K562 (cell line): Measurements from ENCODE around the gene EFNA2. TPM values are rescaled to one million over a fixed set of nuclear protein-coding genes. Genes with fewer than 3 reads are reported as not detected.

Source experiments
- ATF7 ChIP-seq: fragments of 450-650 bp; IDR thresholded peaks from 2 replicates; pipeline ENCODE4 v1.7.1; 2014; ENCODE audit warnings: mild to moderate bottlenecking, moderate library complexity
- CSDE1 ChIP-seq, 2 experiments: fragments of 450-650 bp; IDR thresholded peaks; 2 replicates each; pipeline ENCODE4 v1.6.1; 2016; ENCODE audit warnings: mild to moderate bottlenecking in 1 of 2
- FOS ChIP-seq: IDR thresholded peaks from 3 replicates; pipeline ENCODE4 v1.6.1; 2011; ENCODE audit not compliant: insufficient read length; ENCODE audit errors: extremely low read depth
- KDM5B ChIP-seq: fragments of 200-600 bp; sonication (generic); IDR thresholded peaks from 2 replicates; pipeline ENCODE4 v1.6.1; 2012; ENCODE audit warnings: low read depth, mild to moderate bottlenecking, moderate library complexity, low read length, control low read depth, inconsistent platforms; ENCODE audit not compliant: insufficient replicate concordance
- KLF1 ChIP-seq: fragments of 450-650 bp; IDR thresholded peaks from 2 replicates; pipeline ENCODE4 v1.6.1; 2016; ENCODE audit warnings: missing genetic modification characterization, missing compliant biosample characterization
- KLF16 ChIP-seq: IDR thresholded peaks from 2 replicates; pipeline ENCODE4 v1.6.1; 2016; ENCODE audit warnings: antibody characterized with exemption
- MAFF ChIP-seq: IDR thresholded peaks from 2 replicates; pipeline ENCODE4 v1.6.1; 2012; ENCODE audit warnings: low read length, improper control_type of control experiment
- MCM2 ChIP-seq: fragments of 450-650 bp; IDR thresholded peaks from 2 replicates; pipeline ENCODE4 v1.6.1; 2017; ENCODE audit warnings: low read depth, mild to moderate bottlenecking
- MECOM ChIP-seq: fragments of 250-450 bp; sonication (Bioruptor Pico); IDR thresholded peaks from 2 replicates; pipeline ENCODE4 v1.8.0; 2022; ENCODE audit warnings: inconsistent platforms
- MEF2D ChIP-seq: conservative IDR thresholded peaks from 2 replicates; pipeline ENCODE4 v1.6.1; 2016; ENCODE audit warnings: low read depth, missing genetic modification characterization, missing compliant biosample characterization
- NR2C2 ChIP-seq, 2 experiments: fragments of 200-800 bp in 1 of 2; sonication (Bioruptor generic) in 1 of 2; sonication (generic) in 1 of 2; formaldehyde crosslinking in 1 of 2; IDR thresholded peaks; 2 replicates each; pipeline versions ENCODE4 v1.6.1 to v1.8.0; 2016 to 2022; ENCODE audit warnings: mild to moderate bottlenecking in 1 of 2, missing compliant biosample characterization in 1 of 2, missing genetic modification characterization in 1 of 2, missing genetic modification reagents in 1 of 2
- PCBP2 ChIP-seq: fragments of 200-400 bp; formaldehyde crosslinking; IDR thresholded peaks from 2 replicates; pipeline ENCODE4 v1.6.1; 2018; ENCODE audit warnings: low read length, low read depth, mild to moderate bottlenecking, moderate library complexity; ENCODE audit not compliant: poor library complexity, severe bottlenecking
- RBFOX2 ChIP-seq: fragments of 200-400 bp; formaldehyde crosslinking; IDR thresholded peaks from 2 replicates; pipeline ENCODE4 v1.6.1; 2017; ENCODE audit warnings: low read depth, mild to moderate bottlenecking, low read length, moderate library complexity
- SAFB2 ChIP-seq: fragments of 200-400 bp; formaldehyde crosslinking; IDR thresholded peaks from 2 replicates; pipeline ENCODE4 v1.6.1; 2018; ENCODE audit warnings: borderline replicate concordance, low read length, low read depth, moderate library complexity; ENCODE audit not compliant: severe bottlenecking
- ZNF263 ChIP-seq: sonication (generic); formaldehyde crosslinking; IDR thresholded peaks from 2 replicates; pipeline ENCODE4 v1.8.0; 2022; ENCODE audit warnings: mild to moderate bottlenecking, missing genetic modification reagents, borderline replicate concordance
- ZNF311 ChIP-seq: fragments of 250-450 bp; sonication (Bioruptor Pico); IDR thresholded peaks from 2 replicates; pipeline ENCODE4 v1.4.0; 2020; ENCODE audit warnings: mild to moderate bottlenecking, moderate library complexity
- ZNF354B ChIP-seq: fragments of 250-450 bp; sonication (Bioruptor Pico); IDR thresholded peaks from 2 replicates; pipeline ENCODE4 v1.4.0; 2020
- ZNF561 ChIP-seq: fragments of 450-650 bp; formaldehyde crosslinking; conservative IDR thresholded peaks from 2 replicates; pipeline ENCODE4 v1.4.0; 2020; ENCODE audit warnings: mild to moderate bottlenecking, moderate library complexity
- ZNF583 ChIP-seq: fragments of 250-450 bp; sonication (Bioruptor Pico); IDR thresholded peaks from 2 replicates; pipeline ENCODE4 v1.4.0; 2020
- ZNF830 ChIP-seq: fragments of 250-450 bp; sonication (Bioruptor Pico); IDR thresholded peaks from 2 replicates; pipeline ENCODE4 v1.5.0; 2021; ENCODE audit warnings: mild to moderate bottlenecking
- ZZZ3 ChIP-seq: fragments of 450-650 bp; IDR thresholded peaks from 2 replicates; pipeline ENCODE4 v1.6.1; 2016; ENCODE audit warnings: antibody characterized with exemption, mild to moderate bottlenecking, moderate library complexity
- polyA plus RNA-seq, 8 experiments: library from polyadenylated mRNA; depleted of rRNA in 4 of 8; stranded (reverse) in 5 of 8; unstranded in 3 of 8; fragments of >200 nt; fragmentation: Nextera tagmentation in 2 of 8; fragmentation: Illumina TruSeq in 1 of 8; extraction: Ambion mirVana in 2 of 8; extraction: Trizol in 1 of 8; gene quantifications; 2 replicates each; pipeline versions ENCODE4 v1.2.1 to v1.2.3, GENCODE V29; 2011 to 2014; ENCODE audit warnings: inconsistent platforms in 1 of 8, missing spikeins in 1 of 8
- total RNA-seq, 7 experiments: library from RNA; depleted of rRNA in 6 of 7; stranded (reverse); fragments of >200 nt in 6 of 7; fragmentation: Illumina TruSeq in 2 of 7; extraction: Trizol in 2 of 7; gene quantifications; 2 replicates each; pipeline versions ENCODE4 v1.2.1 to v1.2.3, GENCODE V29; 2011 to 2021; ENCODE audit warnings: low replicate concordance in 1 of 7
- TF ChIP-seq, protein P1 (sequence below): sonication (generic); formaldehyde crosslinking; IDR thresholded peaks from 2 replicates; pipeline ENCODE4 v1.8.1; 2023; ENCODE audit warnings: mild to moderate bottlenecking, missing genetic modification reagents
- TF ChIP-seq, protein P2 (sequence below): fragments of 450-650 bp; formaldehyde crosslinking; IDR thresholded peaks from 2 replicates; pipeline ENCODE4 v1.4.0; 2022; ENCODE audit warnings: mild to moderate bottlenecking, moderate library complexity

EFNA2 gene
- total and polyA plus RNA-seq, 9 of the 15 experiments (the other 6 are each of a cell fraction or from before 2014, with no cell fraction given) = 0.11 to 0.44 (median 0.15) TPM; not detected in 6

DNA sequence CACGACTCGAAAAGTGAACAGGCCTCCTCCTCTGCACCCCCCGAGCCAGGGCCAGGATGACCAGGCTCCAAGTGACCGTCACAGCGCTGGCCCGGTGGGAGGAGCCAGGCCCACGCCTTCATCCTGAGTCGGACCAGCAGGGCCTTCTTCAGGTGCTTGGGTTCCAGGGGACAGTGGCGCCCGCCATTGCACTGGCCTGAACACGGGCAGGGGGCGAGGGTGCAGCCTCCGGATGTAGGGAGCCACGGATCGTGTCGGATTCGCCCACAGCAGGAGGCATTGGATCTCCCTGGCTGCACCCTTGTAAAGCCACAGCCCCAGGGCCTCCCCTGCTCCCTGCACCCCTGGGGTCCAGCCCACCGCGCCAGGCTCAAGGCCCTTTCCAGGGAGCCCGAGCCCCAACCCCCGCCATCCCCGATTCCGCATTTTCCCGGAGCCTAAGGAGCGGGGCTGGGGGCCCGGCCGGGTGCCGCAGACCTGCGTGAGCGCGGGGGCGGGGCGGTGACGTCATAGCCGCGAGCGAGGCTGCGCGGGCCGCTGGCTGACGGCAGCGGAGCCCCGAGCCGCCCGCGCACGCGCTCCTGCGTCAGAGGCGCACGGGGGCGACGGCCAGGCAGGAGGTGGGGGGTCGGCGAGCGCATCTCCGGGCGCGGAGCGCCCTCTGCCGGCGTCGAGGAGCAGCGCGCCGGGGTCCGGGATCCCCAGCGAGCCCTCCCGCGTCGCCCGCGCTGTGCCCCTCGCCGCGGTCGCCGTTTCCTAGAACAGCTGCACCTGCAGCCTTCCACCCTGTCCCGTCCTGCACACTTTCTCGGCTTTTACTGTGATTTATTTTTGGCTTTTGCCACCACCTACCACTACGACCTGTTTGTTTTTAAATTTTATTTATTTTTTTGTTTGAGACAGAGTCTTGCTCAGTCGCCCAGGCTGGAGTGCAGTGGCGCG lies 45.6 kb upstream of the EFNA2 start (continued):
- TF ChIP-seq, protein P1, sequence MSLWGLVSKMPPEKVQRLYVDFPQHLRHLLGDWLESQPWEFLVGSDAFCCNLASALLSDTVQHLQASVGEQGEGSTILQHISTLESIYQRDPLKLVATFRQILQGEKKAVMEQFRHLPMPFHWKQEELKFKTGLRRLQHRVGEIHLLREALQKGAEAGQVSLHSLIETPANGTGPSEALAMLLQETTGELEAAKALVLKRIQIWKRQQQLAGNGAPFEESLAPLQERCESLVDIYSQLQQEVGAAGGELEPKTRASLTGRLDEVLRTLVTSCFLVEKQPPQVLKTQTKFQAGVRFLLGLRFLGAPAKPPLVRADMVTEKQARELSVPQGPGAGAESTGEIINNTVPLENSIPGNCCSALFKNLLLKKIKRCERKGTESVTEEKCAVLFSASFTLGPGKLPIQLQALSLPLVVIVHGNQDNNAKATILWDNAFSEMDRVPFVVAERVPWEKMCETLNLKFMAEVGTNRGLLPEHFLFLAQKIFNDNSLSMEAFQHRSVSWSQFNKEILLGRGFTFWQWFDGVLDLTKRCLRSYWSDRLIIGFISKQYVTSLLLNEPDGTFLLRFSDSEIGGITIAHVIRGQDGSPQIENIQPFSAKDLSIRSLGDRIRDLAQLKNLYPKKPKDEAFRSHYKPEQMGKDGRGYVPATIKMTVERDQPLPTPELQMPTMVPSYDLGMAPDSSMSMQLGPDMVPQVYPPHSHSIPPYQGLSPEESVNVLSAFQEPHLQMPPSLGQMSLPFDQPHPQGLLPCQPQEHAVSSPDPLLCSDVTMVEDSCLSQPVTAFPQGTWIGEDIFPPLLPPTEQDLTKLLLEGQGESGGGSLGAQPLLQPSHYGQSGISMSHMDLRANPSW (CRISPR knock-in tag) = 0 out of 2 replicates have a peak, but pooled peaks have one; percentile 22
- TF ChIP-seq FOS (no peak), PCBP2 (no peak), SAFB2 (no peak), RBFOX2 (peak; percentile 73), MECOM (CRISPR knock-in tag) (no peak), ZNF263 (CRISPR knock-in tag) (peak; percentile 42; the same call in 1 of the 2 replicates), ZNF311 (CRISPR knock-in tag) (no peak), ZNF561 (CRISPR knock-in tag) (no peak), ZNF583 (CRISPR knock-in tag) (peak; percentile 46; the same call in 1 of the 2 replicates), MCM2 (no peak), KDM5B (peak; percentile 63), ZZZ3 (no peak), ZNF830 (CRISPR knock-in tag) (no peak), CSDE1 (IDR thresholded peaks at IDR 0.05) (no peak), NR2C2 (CRISPR knock-in tag; IDR thresholded peaks at IDR 0.05) (no peak), NR2C2 (tag; IDR thresholded peaks at IDR 0.05) (peak; percentile 69), MEF2D (tag) (no peak), KLF16 (no peak), ATF7 (peak; percentile 99), ZNF354B (CRISPR knock-in tag) (no peak), KLF1 (tag) (no peak), MAFF (no peak)
- TF ChIP-seq, protein P2, sequence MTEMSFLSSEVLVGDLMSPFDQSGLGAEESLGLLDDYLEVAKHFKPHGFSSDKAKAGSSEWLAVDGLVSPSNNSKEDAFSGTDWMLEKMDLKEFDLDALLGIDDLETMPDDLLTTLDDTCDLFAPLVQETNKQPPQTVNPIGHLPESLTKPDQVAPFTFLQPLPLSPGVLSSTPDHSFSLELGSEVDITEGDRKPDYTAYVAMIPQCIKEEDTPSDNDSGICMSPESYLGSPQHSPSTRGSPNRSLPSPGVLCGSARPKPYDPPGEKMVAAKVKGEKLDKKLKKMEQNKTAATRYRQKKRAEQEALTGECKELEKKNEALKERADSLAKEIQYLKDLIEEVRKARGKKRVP = 0 out of 2 replicates have a peak, but pooled peaks have one; percentile 44
